WTC11 (cell line): Measurements from ENCODE around the gene JAGN1. TPM values are rescaled to one million over a fixed set of nuclear protein-coding genes. Genes with fewer than 3 reads are reported as not detected.
A peak's percentile ranks its signal among the peaks of the same experiment; 100 is the strongest.

ENCODE experiments used
- ATAC-seq: fragments of 200-7000 bp; cut with Tn5 transposase; 2 replicates; pipeline ENCODE4 v1.10.0; 2021; ENCODE audit warnings: mild to moderate bottlenecking, moderate library complexity
- CTCF ChIA-PET: fragments of 300-600 bp; sonication (Branson Sonifier 250); formaldehyde crosslinking; loops from one replicate; lab custom pipeline; 2021; ENCODE audit warnings: antibody characterized with exemption; lab: Charles Lee
- POLR2A ChIA-PET: fragments of 350-600 bp; sonication (Branson Sonifier 250); formaldehyde crosslinking; loops from one replicate; lab custom pipeline; 2021; ENCODE audit warnings: antibody characterized with exemption; lab: Charles Lee
- DNase-seq: peaks from one replicate; pipeline ENCODE4 v3.0.0; 2021; ENCODE audit warnings: low spot score
- H3K27ac Mint-ChIP-seq: 2 replicates; pipeline ENCODE4 v1.8.0; 2021; ENCODE audit warnings: mixed read lengths
- H3K27me3 Mint-ChIP-seq: 2 replicates; pipeline ENCODE4 v1.8.0; 2021; ENCODE audit warnings: low read depth, mild to moderate bottlenecking, moderate library complexity, mixed read lengths
- H3K36me3 Mint-ChIP-seq: 2 replicates; pipeline ENCODE4 v1.8.0; 2021; ENCODE audit warnings: mixed read lengths
- H3K4me1 Mint-ChIP-seq: 2 replicates; pipeline ENCODE4 v1.8.0; 2022; ENCODE audit warnings: mixed read lengths
- H3K4me3 Mint-ChIP-seq: 2 replicates; pipeline ENCODE4 v1.8.0; 2021; ENCODE audit warnings: mild to moderate bottlenecking, moderate library complexity, mixed read lengths
- H3K9me3 Mint-ChIP-seq: 2 replicates; pipeline ENCODE4 v1.8.0; 2021; ENCODE audit warnings: mixed read lengths
- AR ChIP-seq: fragments of 250-450 bp; sonication (Bioruptor Pico); IDR thresholded peaks from 2 replicates; pipeline ENCODE4 v1.9.0; 2021; ENCODE audit warnings: mild to moderate bottlenecking
- ATF1 ChIP-seq: sonication (generic); formaldehyde crosslinking; IDR thresholded peaks from 2 replicates; pipeline ENCODE4 v1.8.1; 2023; ENCODE audit warnings: mild to moderate bottlenecking, moderate library complexity, missing genetic modification reagents
- CREB1 ChIP-seq: sonication (generic); formaldehyde crosslinking; IDR thresholded peaks from 2 replicates; pipeline ENCODE4 v1.8.0; 2023; ENCODE audit warnings: mild to moderate bottlenecking, missing genetic modification reagents
- CTCF ChIP-seq: fragments of 200-600 bp; IDR thresholded peaks from 2 replicates; pipeline ENCODE4 v1.8.0; 2022; ENCODE audit warnings: antibody characterized with exemption
- ELF4 ChIP-seq: sonication (generic); formaldehyde crosslinking; IDR thresholded peaks from 2 replicates; pipeline ENCODE4 v1.8.1; 2022; ENCODE audit warnings: low read depth, mild to moderate bottlenecking, moderate library complexity, missing genetic modification reagents
- EMX1 ChIP-seq: fragments of 250-450 bp; sonication (Bioruptor Pico); IDR thresholded peaks from 2 replicates; pipeline ENCODE4 v1.8.0; 2021; ENCODE audit warnings: mild to moderate bottlenecking
- JAZF1 ChIP-seq: fragments of 250-450 bp; sonication (Bioruptor Pico); IDR thresholded peaks from 2 replicates; pipeline ENCODE4 v1.9.0; 2021; ENCODE audit warnings: moderate library complexity, mild to moderate bottlenecking, inconsistent platforms
- JUN ChIP-seq: sonication (generic); formaldehyde crosslinking; IDR thresholded peaks from 2 replicates; pipeline ENCODE4 v1.8.0; 2023; ENCODE audit warnings: mild to moderate bottlenecking, missing genetic modification reagents
- NR1H2 ChIP-seq: sonication (generic); formaldehyde crosslinking; IDR thresholded peaks from 2 replicates; pipeline ENCODE4 v1.9.0; 2021; ENCODE audit warnings: mild to moderate bottlenecking, moderate library complexity, missing genetic modification reagents
- PRDM15 ChIP-seq: sonication (generic); formaldehyde crosslinking; IDR thresholded peaks from 2 replicates; pipeline ENCODE4 v1.8.0; 2022; ENCODE audit warnings: missing genetic modification reagents
- RORB ChIP-seq: fragments of 250-450 bp; sonication (Bioruptor Pico); IDR thresholded peaks from 2 replicates; pipeline ENCODE4 v1.9.0; 2021; ENCODE audit warnings: mild to moderate bottlenecking
- SMAD3 ChIP-seq: sonication (generic); formaldehyde crosslinking; IDR thresholded peaks from 2 replicates; pipeline ENCODE4 v1.8.0; 2022; ENCODE audit warnings: missing genetic modification reagents, mild to moderate bottlenecking, borderline replicate concordance
- SMAD4 ChIP-seq: sonication (generic); formaldehyde crosslinking; IDR thresholded peaks from 2 replicates; pipeline ENCODE4 v1.8.0; 2022; ENCODE audit warnings: mild to moderate bottlenecking, missing genetic modification reagents
- USF2 ChIP-seq: sonication (generic); formaldehyde crosslinking; IDR thresholded peaks from 2 replicates; pipeline ENCODE4 v1.8.1; 2023; ENCODE audit warnings: mild to moderate bottlenecking, missing genetic modification reagents, moderate library complexity
- ZBTB21 ChIP-seq: sonication (generic); formaldehyde crosslinking; IDR thresholded peaks from 2 replicates; pipeline ENCODE4 v1.8.1; 2023; ENCODE audit warnings: mild to moderate bottlenecking, missing genetic modification reagents, borderline replicate concordance
- ZNF138 ChIP-seq: sonication (generic); formaldehyde crosslinking; conservative IDR thresholded peaks from 2 replicates; pipeline ENCODE4 v1.8.1; 2022; ENCODE audit warnings: mild to moderate bottlenecking, moderate library complexity, missing genetic modification reagents
- ZNF281 ChIP-seq: sonication (generic); formaldehyde crosslinking; IDR thresholded peaks from 2 replicates; pipeline ENCODE4 v1.8.0; 2023; ENCODE audit warnings: mild to moderate bottlenecking, missing genetic modification reagents
- ZNF416 ChIP-seq: fragments of 250-450 bp; sonication (Bioruptor Pico); IDR thresholded peaks from 2 replicates; pipeline ENCODE4 v1.9.0; 2021; ENCODE audit warnings: mild to moderate bottlenecking, inconsistent platforms
- ZNF532 ChIP-seq: fragments of 250-450 bp; sonication (Bioruptor Pico); IDR thresholded peaks from 2 replicates; pipeline ENCODE4 v1.9.0; 2021; ENCODE audit warnings: mild to moderate bottlenecking, borderline replicate concordance
- total RNA-seq: library from RNA; stranded (reverse); gene quantifications from 3 replicates; pipeline ENCODE4 v1.2.3, GENCODE V29; 2021

The JAGN1 gene
- total RNA-seq, 1 experiment from 2014 or later: 25.6 TPM

- no peak for TF ChIP-seq AR (CRISPR knock-in tag)
- TF ChIP-seq NR1H2 (CRISPR knock-in tag): no peak
- TF ChIP-seq ZBTB21: no peak
- no peak for TF ChIP-seq JAZF1
- no peak for TF ChIP-seq ZNF138
Measured at GRCh38 chr3:9914011-9914410, 23.6 kb downstream of the JAGN1 start (continued).

- ChIA-PET POLR2A (interaction anchor here (3.0 kb wide), 1 partner anchor 19 kb away, joined by 16 read pairs; the partner anchor contains the start of gene CRELD1), CTCF (interaction anchor here (0.9 to 1.3 kb wide), 2 partner anchors 17 to 32 kb away, joined by 3 to 7 read pairs; no protein-coding TSS in a partner anchor)
- Mint-ChIP-seq H3K27ac (no peak overlapping the region), H3K36me3 (no peaks in the 10 kb centered on the region), H3K4me1 (peaks cover 18% of the 10 kb centered on the region), H3K9me3 (no peaks in the 10 kb centered on the region), H3K27me3 (peaks cover 3% of the 10 kb centered on the region; the same call in 1 of the 2 replicates), H3K4me3 (peak overlapping the region; percentile 49)
- peak; percentile 53 for ATAC-seq
- DNase-seq: no peak
- TF ChIP-seq SMAD3 (CRISPR knock-in tag): no peak
- TF ChIP-seq EMX1 (CRISPR knock-in tag): no peak
- no peak for TF ChIP-seq ZNF532 (CRISPR knock-in tag)
- no peak for TF ChIP-seq USF2 (CRISPR knock-in tag)
- TF ChIP-seq ZNF281 (CRISPR knock-in tag): 0 out of 2 replicates have a peak, but pooled peaks have one; percentile 35
- no peak for TF ChIP-seq RORB (CRISPR knock-in tag)
- 0 out of 2 replicates have a peak, but pooled peaks have one; percentile 2 for TF ChIP-seq ATF1 (CRISPR knock-in tag)
- TF ChIP-seq SMAD4 (CRISPR knock-in tag): 0 out of 2 replicates have a peak, but pooled peaks have one; percentile 10
- TF ChIP-seq JUN (CRISPR knock-in tag): no peak
- no peak for TF ChIP-seq ZNF416 (CRISPR knock-in tag)
- TF ChIP-seq ELF4 (CRISPR knock-in tag): no peak
- TF ChIP-seq CREB1 (CRISPR knock-in tag): no peak
- TF ChIP-seq PRDM15 (CRISPR knock-in tag): no peak
- TF ChIP-seq ZNF138: no peak
- TF ChIP-seq CTCF: no peak
Measured at GRCh38 chr3:9914559-9915253, 24.3 kb downstream of the JAGN1 start.
